NCI-H187 (cell line): ENCODE measurements around the gene S100A7A.
A peak's percentile ranks its signal among the peaks of the same experiment; 100 is the strongest.

Experiments
- DNase-seq, 2 experiments: peaks; one replicate each; lab custom pipeline; 2025; lab: John Stamatoyannopoulos, UW

S100A7A gene

GRCh38 chr1:153415850-153416570 is at the start of gene S100A7A:
S100A7A (plus strand) TSS chr1:153416520; CDS start chr1:153418083, 1,563 bp downstream.
- DNase-seq: no peak

DNA sequence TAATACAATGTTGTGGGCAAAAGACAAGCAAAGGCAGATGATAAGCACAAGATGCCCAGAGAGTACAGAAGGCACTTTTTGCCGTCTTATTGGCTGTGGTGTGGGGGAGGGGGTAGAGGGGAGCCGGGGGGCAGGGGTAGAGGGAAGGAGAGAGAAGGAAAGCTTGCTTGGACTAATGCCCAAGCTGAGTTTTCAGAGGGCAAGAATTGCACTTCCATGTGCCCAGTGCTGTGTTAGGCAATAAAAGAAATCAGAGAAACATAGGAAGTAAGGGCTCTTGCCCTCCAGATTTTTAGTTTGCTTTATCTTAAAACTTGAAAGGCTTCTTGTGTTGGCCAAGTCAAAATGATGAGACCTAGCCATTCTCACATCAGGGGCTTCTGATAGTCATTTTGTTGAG is 49.2 kb upstream of the S100A7A start:
- no peak for DNase-seq

DNA sequence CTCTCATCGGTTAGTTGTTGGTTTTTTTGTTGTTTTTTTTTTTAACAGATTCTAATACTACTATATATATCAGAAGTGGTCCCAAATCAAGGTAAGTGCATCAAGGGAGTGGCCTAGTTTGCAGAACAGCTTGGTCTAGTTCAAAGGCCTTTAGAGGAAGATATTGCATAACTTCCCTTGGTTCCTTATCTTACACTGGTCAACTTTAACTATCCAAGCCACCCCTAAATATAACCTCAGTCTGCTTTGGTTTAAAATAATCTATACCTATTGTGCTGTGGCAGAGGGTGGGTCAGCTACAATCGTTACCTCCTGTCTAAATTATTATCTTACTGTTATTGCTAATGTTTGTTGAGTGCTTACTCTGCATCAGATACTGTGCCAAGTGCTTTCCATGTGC is 47.8 kb upstream of the S100A7A start:
- DNase-seq: no peak

DNA sequence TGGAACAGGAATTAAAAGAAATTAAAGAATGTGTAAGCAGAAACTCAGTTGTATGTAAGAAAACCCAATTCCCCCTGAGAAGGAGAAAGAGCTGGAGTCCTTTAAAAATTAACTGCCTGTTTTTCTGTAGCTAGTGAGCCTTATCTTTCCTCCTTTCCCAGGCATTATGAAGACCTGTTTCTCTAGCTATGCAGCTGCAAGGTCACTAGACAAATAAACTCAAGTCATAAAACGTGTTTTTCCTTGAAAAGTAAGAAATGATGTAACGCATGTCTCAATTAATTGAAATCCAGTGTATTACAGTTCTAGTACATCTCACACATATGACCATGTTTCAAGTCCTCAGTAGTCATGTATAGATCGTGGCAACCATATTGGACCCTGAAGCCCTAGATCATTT is 46.2 kb upstream of the S100A7A start:
- no peak for DNase-seq

GRCh38 chr1:153371231-153371630 is 45.1 kb upstream of the S100A7A start:
- no peak for DNase-seq

GRCh38 chr1:153372571-153372970 is 43.7 kb upstream of the S100A7A start:
- no peak for DNase-seq

DNA sequence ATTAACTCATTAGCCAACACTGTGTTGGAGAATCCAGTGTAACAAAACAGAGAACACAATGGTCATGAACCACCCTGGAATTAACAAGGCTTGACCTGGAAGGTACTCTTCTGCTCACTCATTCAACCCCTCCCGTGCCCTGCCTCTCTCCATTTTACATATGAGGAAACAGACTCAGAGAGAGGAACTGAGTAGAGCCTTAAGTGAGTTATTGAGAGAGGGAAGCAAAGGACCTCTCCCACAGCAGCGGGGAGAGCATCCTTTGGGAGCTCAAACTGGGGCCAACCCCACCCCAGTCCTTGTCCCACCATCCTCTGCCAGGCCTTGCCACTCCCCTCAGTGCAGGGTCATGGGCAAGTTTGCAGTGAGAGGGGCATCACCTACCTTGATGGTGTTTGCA is 42.2 kb upstream of the S100A7A start:
- DNase-seq: no peak

- DNase-seq: no peak
These were observed 40.8 kb upstream of the S100A7A start, which contains the start of gene S100A12 for GRCh38 chr1:153375511-153375910. S100A12 (minus strand) TSS chr1:153375621; CDS start chr1:153374592, 1,029 bp downstream.

GRCh38 chr1:153379591-153379990 is 36.7 kb upstream of the S100A7A start:
- no peak for DNase-seq

DNA sequence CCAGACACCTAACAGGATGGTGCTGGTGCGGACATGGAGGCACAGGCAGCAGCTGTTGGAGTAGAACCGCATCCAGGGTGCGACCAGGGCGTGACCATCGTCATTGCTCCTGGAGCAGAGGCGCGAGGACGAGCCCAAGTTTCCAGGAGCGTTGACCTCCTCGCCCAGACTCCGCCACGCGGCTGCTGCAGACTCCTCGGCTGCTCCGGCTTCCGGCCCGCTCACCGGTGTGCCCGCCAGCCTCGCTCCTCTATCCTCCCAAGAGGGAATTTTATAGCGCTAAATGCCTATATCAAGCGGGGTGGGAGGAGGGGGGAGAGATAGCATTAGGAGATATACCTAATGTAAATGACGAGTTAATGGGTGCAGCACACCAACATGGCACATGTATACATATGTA is 35.6 kb upstream of the S100A7A start:
- DNase-seq: no peak

DNA sequence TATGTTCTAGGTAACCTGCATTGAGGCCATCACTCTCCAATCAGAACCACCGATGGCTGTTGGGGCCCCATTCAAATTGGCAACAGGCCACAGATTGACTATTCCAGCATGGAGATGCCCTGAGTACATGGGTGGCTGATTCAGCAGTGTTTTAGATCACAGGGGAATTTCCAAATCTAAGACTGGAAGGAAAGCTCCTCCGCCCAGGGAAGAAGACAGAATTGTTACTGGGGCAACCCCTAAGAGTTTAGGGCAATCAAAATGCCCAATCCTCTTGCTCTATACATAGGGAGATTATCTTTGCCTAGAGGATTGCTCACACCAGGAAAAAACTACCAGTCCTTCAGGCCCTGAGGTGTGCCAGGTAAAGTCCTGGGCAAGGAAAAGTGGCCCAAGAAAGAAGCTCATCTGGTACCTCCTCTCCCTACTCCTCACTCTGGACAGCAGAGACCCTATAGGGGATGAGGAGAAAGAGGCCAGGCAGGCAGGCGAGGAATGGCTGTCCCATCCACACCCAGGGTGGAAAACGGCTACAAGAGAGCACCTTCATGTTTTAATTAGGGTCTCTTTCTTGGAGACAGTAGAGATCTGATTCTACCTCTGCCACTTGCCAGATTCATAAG is 31.3 kb upstream of the S100A7A start:
- DNase-seq: no peak

DNA sequence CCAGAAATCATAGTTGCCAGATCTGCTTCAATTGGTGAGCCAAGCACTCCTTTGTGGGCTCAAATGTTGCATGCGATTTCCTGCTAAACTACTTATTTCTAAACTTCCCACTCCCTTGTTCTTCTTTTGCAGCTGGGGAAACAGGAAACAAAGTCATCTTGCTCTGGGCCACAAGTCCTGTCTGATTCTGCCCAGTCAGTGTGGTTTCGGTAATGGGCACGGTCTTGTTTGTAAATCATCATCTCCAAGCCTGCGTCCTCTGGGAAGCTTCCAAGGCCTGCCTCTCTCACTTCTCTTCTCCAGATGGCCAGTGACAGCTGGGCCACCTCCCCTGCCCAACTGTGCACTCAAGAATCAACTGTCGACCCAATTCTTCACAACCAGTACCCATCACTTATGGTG is 29.8 kb upstream of the S100A7A start:
- DNase-seq: no peak

DNA sequence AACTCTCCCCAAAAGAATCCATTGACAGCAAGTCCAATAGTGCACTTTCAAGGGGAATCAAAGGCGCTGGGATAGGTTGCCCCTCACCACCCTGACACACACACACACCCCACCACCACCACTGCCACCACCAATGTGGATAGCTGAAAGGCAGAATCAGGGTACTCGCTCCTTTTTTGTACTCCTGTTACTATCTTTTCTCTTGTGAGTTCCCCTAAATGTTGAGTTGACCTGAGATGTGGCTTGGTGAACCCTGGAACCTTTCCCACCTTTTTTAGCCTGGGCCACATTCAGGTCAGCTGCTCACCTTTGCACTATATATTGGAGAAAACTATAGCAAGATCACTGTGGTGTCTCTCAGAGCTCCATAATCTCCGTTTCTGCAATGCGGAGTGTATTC is 29.3 kb upstream of the S100A7A start:
- no peak for DNase-seq

- DNase-seq: no peak
These were observed 28.5 kb upstream of the S100A7A start for GRCh38 chr1:153387785-153388184.

- no peak for DNase-seq
These were observed 26.9 kb upstream of the S100A7A start for GRCh38 chr1:153389401-153389800.

DNA sequence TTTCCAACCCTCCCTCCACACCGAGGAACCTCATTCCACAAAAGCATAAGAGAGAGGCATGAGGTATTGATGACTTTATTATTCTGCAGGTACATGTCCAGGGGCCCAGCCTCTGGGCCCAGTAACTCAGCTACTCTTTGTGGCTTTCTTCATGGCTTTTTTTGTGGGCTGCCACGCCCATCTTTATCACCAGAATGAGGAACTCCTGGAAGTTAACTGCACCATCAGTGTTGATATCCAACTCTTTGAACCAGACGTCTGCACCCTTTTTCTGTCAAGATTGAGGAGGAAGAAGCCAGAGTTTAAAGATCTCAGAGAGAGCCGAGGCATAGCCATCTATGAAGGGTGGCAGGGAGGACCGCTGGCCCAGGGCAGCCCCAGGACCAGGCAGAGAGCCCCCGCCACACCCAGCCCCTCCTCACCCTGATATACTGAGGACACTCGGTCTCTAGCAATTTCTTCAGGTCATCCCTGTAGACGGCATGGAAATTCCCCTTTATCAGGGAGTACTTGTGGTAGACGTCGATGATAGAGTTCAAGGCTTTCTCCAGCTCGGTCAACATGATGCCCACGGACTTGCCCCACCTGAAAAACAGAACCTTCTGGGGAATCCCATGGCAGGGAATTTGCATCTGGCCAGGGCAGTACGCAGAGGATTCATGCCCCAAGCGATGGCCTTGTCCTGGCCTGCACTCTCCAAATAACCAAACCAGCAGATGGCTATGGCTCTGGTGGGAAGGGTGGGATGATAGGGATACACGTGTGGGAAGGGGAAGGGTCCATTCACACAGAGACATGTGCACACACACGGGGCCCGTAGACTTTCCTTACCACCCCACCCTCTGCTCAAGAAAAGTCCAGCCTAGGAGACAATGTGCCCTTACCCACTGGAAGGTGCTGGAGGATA is 26.1 kb upstream of the S100A7A start:
- DNase-seq: no peak

- DNase-seq: peak in 1 of 2 experiments; percentile 23
These were observed 25.2 kb upstream of the S100A7A start, which contains the start of gene S100A8 for GRCh38 chr1:153390938-153391710. S100A8 (minus strand) TSS chr1:153391073; CDS start chr1:153390535, 538 bp downstream.

DNA sequence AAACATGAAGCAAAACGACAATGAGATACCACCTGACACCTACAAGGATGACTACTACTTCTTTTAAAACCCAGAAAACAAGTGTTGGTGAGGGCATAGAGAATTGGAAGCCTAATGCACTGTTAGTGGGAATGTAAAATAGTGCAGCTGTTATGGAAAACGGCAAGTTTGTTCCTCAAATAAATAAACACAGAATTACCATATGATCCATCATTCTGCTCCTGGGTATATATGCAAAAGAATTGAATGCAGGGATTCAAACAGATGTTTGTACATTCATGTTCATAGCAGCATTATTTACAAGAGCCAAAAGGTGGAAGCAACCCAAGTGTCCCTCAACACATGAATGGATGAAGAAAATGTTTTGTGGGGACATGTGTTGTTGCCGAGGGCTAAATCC is 24.1 kb upstream of the S100A7A start:
- no peak for DNase-seq

- no peak for DNase-seq
These were observed 23.5 kb upstream of the S100A7A start for GRCh38 chr1:153392822-153393221.

- no peak for DNase-seq
These were observed 22.4 kb upstream of the S100A7A start for GRCh38 chr1:153393926-153394325.

- DNase-seq: no peak
These were observed 21.9 kb upstream of the S100A7A start for GRCh38 chr1:153394391-153394790.
